GM21390 (cell line): ENCODE measurements around the gene SYPL1.

Source experiments
- ATAC-seq: cut with Tn5 transposase; IDR thresholded peaks from one replicate; pipeline ENCODE4 v1.9.1; 2021; ENCODE audit not compliant: unreplicated experiment

Gene SYPL1

GRCh38 chr7:106095634-106096033, 16.5 kb downstream of the SYPL1 start:
- ATAC-seq: no peak

- ATAC-seq: no peak
Observed at GRCh38 chr7:106094780-106095179, 17.3 kb downstream of the SYPL1 start.

GRCh38 chr7:106092204-106092603, 19.9 kb downstream of the SYPL1 start:
- ATAC-seq: no peak

- peak; percentile 98 for ATAC-seq
Observed at GRCh38 chr7:106089647-106090046, 22.5 kb downstream of the SYPL1 start.

GRCh38 chr7:106088014-106088413, 24.1 kb downstream of the SYPL1 start:
- no peak for ATAC-seq

- ATAC-seq: no peak
Observed at GRCh38 chr7:106086062-106086461, 26.1 kb downstream of the SYPL1 start.

GRCh38 chr7:106085015-106085414, 27.1 kb downstream of the SYPL1 start:
- ATAC-seq: no peak

GRCh38 chr7:106083717-106084116, 28.4 kb downstream of the SYPL1 start:
- no peak for ATAC-seq

- ATAC-seq: no peak
Observed at GRCh38 chr7:106082087-106082854, 29.8 kb downstream of the SYPL1 start.

- no peak for ATAC-seq
Observed at GRCh38 chr7:106080300-106080987, 31.7 kb downstream of the SYPL1 start.

- no peak for ATAC-seq
Observed at GRCh38 chr7:106076537-106076936, 35.6 kb downstream of the SYPL1 start.

GRCh38 chr7:106075937-106076336, 36.2 kb downstream of the SYPL1 start:
- no peak for ATAC-seq

GRCh38 chr7:106074257-106074656, 37.9 kb downstream of the SYPL1 start:
- ATAC-seq: no peak

- ATAC-seq: no peak
Observed at GRCh38 chr7:106073701-106074100, 38.4 kb downstream of the SYPL1 start.

GRCh38 chr7:106072715-106073091, 39.4 kb downstream of the SYPL1 start:
- no peak for ATAC-seq

GRCh38 chr7:106071999-106072714, 40.0 kb downstream of the SYPL1 start:
- ATAC-seq: peak; percentile 1

- ATAC-seq: peak; percentile 92
Observed at GRCh38 chr7:106071356-106071998, 40.6 kb downstream of the SYPL1 start.

GRCh38 chr7:106070567-106071254, 41.4 kb downstream of the SYPL1 start:
- no peak for ATAC-seq

- no peak for ATAC-seq
Observed at GRCh38 chr7:106070201-106070551, 41.9 kb downstream of the SYPL1 start.

- ATAC-seq: no peak
Observed at GRCh38 chr7:106069471-106070200, 42.5 kb downstream of the SYPL1 start.
